GM10266 (cell line): Measurements from ENCODE around the gene CD101.

Source experiments
- DNase-seq: peaks from one replicate; pipeline ENCODE4 v3.0.0; 2012; ENCODE audit errors: extremely low spot score
- CTCF ChIP-seq: IDR thresholded peaks from 2 replicates; pipeline ENCODE4 v1.5.1; 2012; ENCODE audit warnings: mild to moderate bottlenecking, low read depth; ENCODE audit not compliant: control insufficient read depth, insufficient read depth; ENCODE audit errors: missing control alignments

CD101 gene

GRCh38 chr1:116958977-116959376 is 42.6 kb upstream of the CD101 start:
- no peak for TF ChIP-seq CTCF
- DNase-seq, result no peak

- no peak for DNase-seq
- TF ChIP-seq CTCF, result no peak
These were observed 40.0 kb upstream of the CD101 start for GRCh38 chr1:116961606-116962005.

GRCh38 chr1:116962987-116963639 is 38.4 kb upstream of the CD101 start:
- TF ChIP-seq CTCF, result no peak
- no peak for DNase-seq

- TF ChIP-seq CTCF, result no peak
- no peak for DNase-seq
These were observed 34.8 kb upstream of the CD101 start for GRCh38 chr1:116966791-116967190.

- TF ChIP-seq CTCF, result no peak
- no peak for DNase-seq
These were observed 32.8 kb upstream of the CD101 start for GRCh38 chr1:116968724-116969123.

GRCh38 chr1:116971258-116971860 is 30.2 kb upstream of the CD101 start:
- no peak for DNase-seq

More at GRCh38 chr1:116971258-116971860, 30.2 kb upstream of the CD101 start:
- TF ChIP-seq CTCF, result no peak
